Measurements from ENCODE around the gene EEF1A1.

DNA sequence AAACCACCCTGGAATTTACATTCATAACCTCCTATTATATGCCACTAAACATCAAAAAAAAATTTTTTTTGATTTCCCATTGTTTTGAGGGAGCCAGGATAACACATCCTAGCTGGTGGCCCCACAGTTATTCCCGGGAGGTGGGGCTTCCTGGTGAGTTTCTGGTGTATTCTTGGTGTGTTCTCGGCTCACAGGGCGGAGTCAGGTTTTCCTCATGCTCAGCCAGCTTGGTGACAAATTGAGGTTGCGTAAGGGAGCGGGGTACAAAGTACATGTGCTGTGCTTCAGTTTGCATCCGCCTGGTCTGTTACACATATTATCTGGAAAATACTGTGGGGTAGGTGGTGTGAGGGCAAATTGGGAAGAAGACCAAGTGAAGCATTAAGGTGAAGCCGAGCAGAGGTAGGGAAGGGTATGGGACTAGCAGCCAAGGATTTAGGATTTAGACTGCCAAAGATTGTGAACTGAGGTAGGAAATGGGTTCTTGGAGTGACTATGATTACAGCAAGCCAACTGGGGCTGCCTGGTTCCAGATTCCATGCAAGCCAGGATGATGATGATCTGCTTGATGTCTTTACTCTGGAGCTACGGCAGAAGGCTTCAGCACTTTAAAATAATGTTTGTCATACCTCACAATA is 46.2 kb upstream of the EEF1A1 start:
- TF ChIP-seq, protein P1, sequence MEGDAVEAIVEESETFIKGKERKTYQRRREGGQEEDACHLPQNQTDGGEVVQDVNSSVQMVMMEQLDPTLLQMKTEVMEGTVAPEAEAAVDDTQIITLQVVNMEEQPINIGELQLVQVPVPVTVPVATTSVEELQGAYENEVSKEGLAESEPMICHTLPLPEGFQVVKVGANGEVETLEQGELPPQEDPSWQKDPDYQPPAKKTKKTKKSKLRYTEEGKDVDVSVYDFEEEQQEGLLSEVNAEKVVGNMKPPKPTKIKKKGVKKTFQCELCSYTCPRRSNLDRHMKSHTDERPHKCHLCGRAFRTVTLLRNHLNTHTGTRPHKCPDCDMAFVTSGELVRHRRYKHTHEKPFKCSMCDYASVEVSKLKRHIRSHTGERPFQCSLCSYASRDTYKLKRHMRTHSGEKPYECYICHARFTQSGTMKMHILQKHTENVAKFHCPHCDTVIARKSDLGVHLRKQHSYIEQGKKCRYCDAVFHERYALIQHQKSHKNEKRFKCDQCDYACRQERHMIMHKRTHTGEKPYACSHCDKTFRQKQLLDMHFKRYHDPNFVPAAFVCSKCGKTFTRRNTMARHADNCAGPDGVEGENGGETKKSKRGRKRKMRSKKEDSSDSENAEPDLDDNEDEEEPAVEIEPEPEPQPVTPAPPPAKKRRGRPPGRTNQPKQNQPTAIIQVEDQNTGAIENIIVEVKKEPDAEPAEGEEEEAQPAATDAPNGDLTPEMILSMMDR (conservative IDR thresholded peaks at IDR 0.05; ENCODE audit: low read depth, low read length): no peak
- TF ChIP-seq EZH2 (IDR thresholded peaks at IDR 0.05; ENCODE audit: low read length, unreplicated experiment): no peak
- TF ChIP-seq EZH2phosphoT487 (IDR thresholded peaks at IDR 0.05; ENCODE audit: borderline replicate concordance, low read length): no peak
